Left lung (tissue), 10 donors: ENCODE results near the gene CANT1. TPM values are rescaled to one million over a fixed set of nuclear protein-coding genes. Genes with fewer than 3 reads are reported as not detected.

Source experiments
- ATAC-seq: fragments of 200-7000 bp; cut with Tn5 transposase; one replicate; pipeline ENCODE4 v1.9.1; 2020; ENCODE audit warnings: moderate library complexity
- DNase-seq, 4 donors: peaks; one replicate each; pipeline ENCODE4 v3.0.0-alpha.2; 2013 to 2020
- H3K27ac ChIP-seq, 2 donors: fragments of 200-600 bp; sonication (generic) in 1 of 2; one replicate each; pipeline versions ENCODE4 v1.5.0 to v1.8.0; 2020 to 2021
- H3K27me3 ChIP-seq, 2 donors: fragments of 200-600 bp; sonication (generic) in 1 of 2; one replicate each; pipeline versions ENCODE4 v1.5.0 to v1.8.0; 2020 to 2021
- H3K36me3 ChIP-seq, 2 donors: fragments of 200-600 bp; sonication (generic) in 1 of 2; one replicate each; pipeline versions ENCODE4 v1.5.0 to v1.8.0; 2020 to 2021
- H3K4me1 ChIP-seq, 2 donors: fragments of 200-600 bp; one replicate each; pipeline ENCODE4 v1.8.0; 2021
- H3K4me3 ChIP-seq, 2 donors: fragments of 200-600 bp; sonication (generic) in 1 of 2; one replicate each; pipeline versions ENCODE4 v1.5.0 to v1.8.0; 2020 to 2021; ENCODE audit warnings: mild to moderate bottlenecking in 1 of 2
- H3K9me3 ChIP-seq, 2 donors: fragments of 200-600 bp; sonication (generic) in 1 of 2; one replicate each; pipeline versions ENCODE4 v1.5.0 to v1.8.0; 2020 to 2021
- intact Hi-C, 2 donors: fragments of 100-400 bp; cut with DNase I; formaldehyde crosslinking; loops; one replicate each; pipeline versions ENCODE4 v1.11.2 to v1.14.2; 2022
- polyA plus RNA-seq, 6 donors: library from polyadenylated mRNA; unstranded; fragments of 120-200 nt; gene quantifications; one replicate each; pipeline ENCODE4 v1.2.1, GENCODE V29; 2013; ENCODE audit not compliant: insufficient read length in 6 of 6
- total RNA-seq, 2 donors: library from RNA; stranded (reverse); fragmentation: NEBNext Ultra II Directional; extraction: Animal tissue kit (Norgen Biotek cat#: 25700); gene quantifications; one replicate each; pipeline ENCODE4 v1.2.1, GENCODE V29; 2021
- TF ChIP-seq, protein P1 (sequence below), 2 donors: fragments of 200-600 bp; sonication (generic) in 1 of 2; IDR thresholded peaks; one replicate each; pipeline versions ENCODE4 v1.5.0 to v1.8.0; 2021; ENCODE audit warnings: antibody characterized with exemption in 2 of 2
- donor health status: DM: no; HTN: yes; CAD: no.
- donor health status: DM: no; HTN: no; CAD: no.

Gene CANT1
- total and polyA plus RNA-seq, 8 donors, result 37.9 to 69.0 (median 41.2) TPM

GRCh38 chr17:78957128-78957527 is 52.4 kb downstream of the CANT1 start:
- DNase-seq (peak in 1 of 4 donors; percentile 54), ATAC-seq (no peak)
- intact Hi-C loops, result no loop called here
- Histone ChIP-seq H3K9me3 (no peaks in the 10 kb centered on the region), H3K4me3 (no peak overlapping the region), H3K27ac (no peak overlapping the region), H3K4me1 (peaks cover 0 to 9% of the 10 kb centered on the region in 2 donors), H3K27me3 (no peaks in the 10 kb centered on the region), H3K36me3 (no peaks in the 10 kb centered on the region)
- TF ChIP-seq, protein P1, sequence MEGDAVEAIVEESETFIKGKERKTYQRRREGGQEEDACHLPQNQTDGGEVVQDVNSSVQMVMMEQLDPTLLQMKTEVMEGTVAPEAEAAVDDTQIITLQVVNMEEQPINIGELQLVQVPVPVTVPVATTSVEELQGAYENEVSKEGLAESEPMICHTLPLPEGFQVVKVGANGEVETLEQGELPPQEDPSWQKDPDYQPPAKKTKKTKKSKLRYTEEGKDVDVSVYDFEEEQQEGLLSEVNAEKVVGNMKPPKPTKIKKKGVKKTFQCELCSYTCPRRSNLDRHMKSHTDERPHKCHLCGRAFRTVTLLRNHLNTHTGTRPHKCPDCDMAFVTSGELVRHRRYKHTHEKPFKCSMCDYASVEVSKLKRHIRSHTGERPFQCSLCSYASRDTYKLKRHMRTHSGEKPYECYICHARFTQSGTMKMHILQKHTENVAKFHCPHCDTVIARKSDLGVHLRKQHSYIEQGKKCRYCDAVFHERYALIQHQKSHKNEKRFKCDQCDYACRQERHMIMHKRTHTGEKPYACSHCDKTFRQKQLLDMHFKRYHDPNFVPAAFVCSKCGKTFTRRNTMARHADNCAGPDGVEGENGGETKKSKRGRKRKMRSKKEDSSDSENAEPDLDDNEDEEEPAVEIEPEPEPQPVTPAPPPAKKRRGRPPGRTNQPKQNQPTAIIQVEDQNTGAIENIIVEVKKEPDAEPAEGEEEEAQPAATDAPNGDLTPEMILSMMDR (IDR thresholded peaks at IDR 0.05), result no peak

DNA sequence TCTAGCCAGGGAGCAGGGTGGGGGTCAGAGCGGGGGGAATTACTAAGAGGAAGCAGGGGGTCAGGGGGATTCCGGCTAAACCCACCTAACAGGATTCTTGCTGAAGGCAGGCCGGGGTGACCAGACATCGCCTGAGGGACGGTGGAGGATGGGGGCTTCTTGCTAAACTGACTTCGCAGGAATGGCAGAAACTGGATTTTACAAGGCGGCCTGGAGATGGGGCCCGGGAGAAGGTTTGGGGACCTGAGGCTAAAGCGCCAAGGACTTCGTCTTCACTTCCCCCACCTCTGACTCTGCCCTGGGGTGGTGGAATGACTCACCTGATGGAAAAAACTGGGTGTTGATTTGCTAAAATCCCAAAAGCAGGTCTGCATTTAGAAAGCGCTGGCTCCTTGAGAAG is 53.3 kb downstream of the CANT1 start:
- no peaks in the 10 kb centered on the region for H3K36me3 ChIP-seq
- peaks cover 0 to 5% of the 10 kb centered on the region in 2 donors for H3K9me3 ChIP-seq
- no peak overlapping the region for H3K4me3 ChIP-seq
- ATAC-seq (no peak), DNase-seq (no peak)
- no peaks in the 10 kb centered on the region for H3K27me3 ChIP-seq
- TF ChIP-seq, protein P1 (IDR thresholded peaks at IDR 0.05), result no peak
- peaks cover 0 to 6% of the 10 kb centered on the region in 2 donors for H3K4me1 ChIP-seq
- H3K27ac ChIP-seq, result no peak overlapping the region
- intact Hi-C loops, result no loop called here

GRCh38 chr17:78954684-78955083 is 54.9 kb downstream of the CANT1 start:
- Histone ChIP-seq H3K9me3 (peaks cover 2 to 21% of the 10 kb centered on the region in 2 donors), H3K36me3 (no peaks in the 10 kb centered on the region), H3K27me3 (no peaks in the 10 kb centered on the region), H3K4me3 (no peak overlapping the region), H3K27ac (no peak overlapping the region), H3K4me1 (no peaks in the 10 kb centered on the region)
- ATAC-seq (no peak), DNase-seq (no peak)
- intact Hi-C loops, result no loop called here
- TF ChIP-seq, protein P1 (IDR thresholded peaks at IDR 0.05), result no peak

DNA sequence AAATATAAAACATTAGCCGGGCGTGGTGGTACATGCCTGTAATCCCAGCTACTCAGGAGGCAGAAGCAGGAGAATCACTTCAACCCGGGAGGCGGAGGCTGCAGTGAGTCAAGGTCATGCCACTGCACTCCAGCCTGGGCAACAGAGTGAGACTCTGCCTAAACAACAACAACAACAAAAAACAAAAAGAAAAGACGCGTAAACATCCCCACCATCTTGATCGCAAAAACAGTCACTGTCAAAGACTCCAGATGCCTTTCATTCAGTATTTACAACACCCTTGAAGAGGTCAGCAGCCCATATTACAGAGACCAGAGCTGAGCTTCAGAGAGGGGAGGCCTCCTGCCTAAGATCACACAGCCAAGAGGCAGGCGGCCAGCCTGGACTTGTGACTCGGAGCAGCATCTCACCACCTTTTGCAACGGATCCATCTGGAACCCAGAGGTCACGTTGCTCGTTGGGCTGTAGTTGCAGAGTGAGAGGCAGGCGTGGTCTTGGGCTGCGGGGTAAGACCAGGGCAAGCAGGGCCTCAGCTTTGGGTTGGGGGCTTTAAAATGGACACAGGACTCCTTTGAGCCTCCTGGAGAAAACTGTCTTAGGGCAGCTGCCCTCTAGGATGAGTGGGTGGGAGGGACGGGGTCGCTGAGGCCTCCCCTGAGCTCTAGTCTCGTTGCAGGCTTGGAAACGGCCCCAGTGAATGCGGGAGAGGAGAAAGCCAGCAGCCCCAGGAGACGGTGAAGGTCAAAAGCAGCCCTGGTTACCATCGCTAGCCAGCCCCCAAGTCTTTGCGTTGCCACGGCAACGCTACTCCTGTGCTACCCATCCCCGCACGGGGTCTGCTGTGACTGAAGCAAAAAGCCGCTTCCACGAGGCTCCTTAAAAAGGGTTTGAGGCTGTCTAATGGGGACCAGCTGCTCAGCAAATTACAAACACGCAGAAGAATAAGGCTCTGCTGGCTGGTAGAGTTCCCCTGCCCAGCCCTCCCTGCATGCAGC is 55.9 kb downstream of the CANT1 start:
- no peaks in the 10 kb centered on the region for H3K36me3 ChIP-seq

GRCh38 chr17:78952706-78953105 is 56.9 kb downstream of the CANT1 start:
- H3K4me3 ChIP-seq, result no peak overlapping the region
- DNase-seq, result no peak
- TF ChIP-seq, protein P1 (IDR thresholded peaks at IDR 0.05), result no peak
- intact Hi-C loops, result no loop called here
- H3K27me3 ChIP-seq, result no peaks in the 10 kb centered on the region
- H3K27ac ChIP-seq, result no peak overlapping the region
- no peaks in the 10 kb centered on the region for H3K36me3 ChIP-seq
- no peak for ATAC-seq
- H3K4me1 ChIP-seq, result no peaks in the 10 kb centered on the region
- H3K9me3 ChIP-seq, result peaks cover 2 to 21% of the 10 kb centered on the region in 2 donors

More for the DNA sequence above, 55.9 kb downstream of the CANT1 start:
- DNase-seq, result no peak
- Histone ChIP-seq H3K27me3 (no peaks in the 10 kb centered on the region), H3K4me1 (no peaks in the 10 kb centered on the region), H3K4me3 (no peak overlapping the region), H3K27ac (no peak overlapping the region), H3K9me3 (peaks cover 2 to 21% of the 10 kb centered on the region in 2 donors)
- TF ChIP-seq, protein P1 (IDR thresholded peaks at IDR 0.05), result no peak
- intact Hi-C loops, result no loop called here
- ATAC-seq, result no peak
